ENCODE results near the gene YIF1B. TPM values are rescaled to one million over a fixed set of nuclear protein-coding genes. Genes with fewer than 3 reads are reported as not detected.

Gene YIF1B
- polyA plus RNA-seq, 1 donor: 22.0 TPM

DNA sequence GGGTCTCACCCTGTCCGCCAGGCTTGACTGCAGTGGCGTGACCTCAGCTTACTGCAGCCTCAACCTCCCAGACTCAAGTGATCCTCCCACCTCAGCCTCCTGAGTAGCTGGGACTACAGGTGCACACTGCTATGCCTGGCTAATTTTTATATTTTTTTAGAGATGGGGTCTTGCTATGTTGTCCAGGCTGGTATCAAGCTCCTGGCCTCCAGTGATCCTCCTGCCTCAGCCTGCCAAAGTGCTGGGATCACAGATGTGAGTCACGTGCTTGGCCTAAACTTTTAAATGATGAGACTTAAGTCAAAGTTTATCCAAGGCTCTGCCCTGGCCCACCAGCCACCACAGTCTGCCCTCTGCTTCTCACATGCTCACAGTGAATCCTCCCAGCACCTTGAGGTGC lies 9.5 kb downstream of the YIF1B start:
- DNase-seq: no peak
- H3K4me1 ChIP-seq (ENCODE audit: control insufficient read depth, insufficient read depth, low read length): peaks cover 22% of the 10 kb centered on the region
- no peaks in the 10 kb centered on the region for H3K9me3 ChIP-seq (ENCODE audit: control insufficient read depth, low read depth, low read length)
- no CpG with 5 or more reads among the region's 3 CpGs for WGBS (ENCODE audit: insufficient coverage, low lambda C conversion rate)
- H3K36me3 ChIP-seq (ENCODE audit: control insufficient read depth, insufficient read depth, low read length): peaks cover 27% of the 10 kb centered on the region
- no peak overlapping the region for H3K4me3 ChIP-seq (ENCODE audit: low read length)
- no peak overlapping the region for H3K27ac ChIP-seq (ENCODE audit: low read length)
- H3K27me3 ChIP-seq (ENCODE audit: control insufficient read depth, insufficient read depth, low read length): no peaks in the 10 kb centered on the region

DNA sequence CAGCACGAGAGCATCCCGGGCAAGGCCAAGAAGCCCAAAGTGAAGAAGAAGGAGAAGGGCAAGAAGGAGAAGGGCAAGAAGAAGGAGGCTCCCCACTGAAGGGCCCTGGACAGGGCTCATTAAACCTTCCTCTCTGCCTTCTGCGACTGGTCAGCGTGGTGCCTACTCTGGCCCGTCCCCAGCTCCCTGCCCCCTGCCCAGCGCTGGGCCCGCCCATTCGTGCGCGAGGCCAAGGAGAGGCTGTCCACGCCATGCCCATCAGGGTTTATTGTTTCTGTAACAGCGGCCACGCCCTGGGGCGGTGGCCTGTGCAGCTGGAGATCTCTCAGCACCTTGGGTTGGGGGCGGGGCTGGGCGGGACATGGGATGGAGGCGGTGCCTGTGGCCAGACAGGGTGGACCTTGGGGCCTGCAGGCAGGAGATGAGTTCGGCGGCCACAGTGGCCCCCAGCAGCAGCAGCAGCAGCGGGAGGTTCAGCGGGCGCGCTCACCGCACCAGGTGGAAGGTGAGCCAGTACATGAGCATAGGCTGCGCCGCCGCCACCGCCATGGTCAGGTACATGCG lies 10.8 kb downstream of the YIF1B start:
- DNase-seq: peak; percentile 97 to 98
- H3K27me3 ChIP-seq (ENCODE audit: control insufficient read depth, insufficient read depth, low read length): no peaks in the 10 kb centered on the region
- H3K4me1 ChIP-seq (ENCODE audit: control insufficient read depth, insufficient read depth, low read length): peaks cover 31% of the 10 kb centered on the region
- H3K27ac ChIP-seq (ENCODE audit: low read length): peak overlapping the region; percentile 99
- peaks cover 26% of the 10 kb centered on the region for H3K36me3 ChIP-seq (ENCODE audit: control insufficient read depth, insufficient read depth, low read length)
- peak overlapping the region; percentile 62 for H3K4me3 ChIP-seq (ENCODE audit: low read length)
- no CpG with 5 or more reads among the region's 29 CpGs for WGBS (ENCODE audit: insufficient coverage, low lambda C conversion rate)
- H3K9me3 ChIP-seq (ENCODE audit: control insufficient read depth, low read depth, low read length): no peaks in the 10 kb centered on the region

DNA sequence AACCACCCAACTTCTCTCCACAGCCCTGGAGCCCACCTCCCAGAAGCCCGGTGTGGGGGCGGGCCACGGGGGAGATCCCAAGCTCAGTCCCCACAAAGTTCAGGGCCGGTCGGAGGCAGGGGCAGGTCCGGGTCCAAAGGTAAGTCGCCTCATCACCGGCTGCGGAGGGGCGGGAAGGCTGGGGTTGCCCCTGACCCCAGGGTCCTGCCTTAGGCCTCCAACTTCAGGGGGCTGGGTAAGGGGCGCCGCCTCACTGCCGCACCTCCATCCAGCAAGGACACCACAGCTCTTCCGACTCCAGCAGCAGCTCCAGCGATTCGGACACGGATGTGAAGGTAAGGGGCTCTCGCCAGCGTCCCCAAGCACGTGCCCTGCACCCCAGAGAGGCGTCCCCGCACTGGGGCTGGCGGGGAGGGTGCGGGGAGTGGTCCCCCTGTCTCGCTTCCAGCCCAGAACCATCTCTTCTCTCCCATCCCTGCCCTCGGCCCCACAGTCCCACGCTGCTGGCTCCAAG lies 11.3 kb downstream of the YIF1B start:
- WGBS (ENCODE audit: insufficient coverage, low lambda C conversion rate): no CpG with 5 or more reads among the region's 27 CpGs

DNA sequence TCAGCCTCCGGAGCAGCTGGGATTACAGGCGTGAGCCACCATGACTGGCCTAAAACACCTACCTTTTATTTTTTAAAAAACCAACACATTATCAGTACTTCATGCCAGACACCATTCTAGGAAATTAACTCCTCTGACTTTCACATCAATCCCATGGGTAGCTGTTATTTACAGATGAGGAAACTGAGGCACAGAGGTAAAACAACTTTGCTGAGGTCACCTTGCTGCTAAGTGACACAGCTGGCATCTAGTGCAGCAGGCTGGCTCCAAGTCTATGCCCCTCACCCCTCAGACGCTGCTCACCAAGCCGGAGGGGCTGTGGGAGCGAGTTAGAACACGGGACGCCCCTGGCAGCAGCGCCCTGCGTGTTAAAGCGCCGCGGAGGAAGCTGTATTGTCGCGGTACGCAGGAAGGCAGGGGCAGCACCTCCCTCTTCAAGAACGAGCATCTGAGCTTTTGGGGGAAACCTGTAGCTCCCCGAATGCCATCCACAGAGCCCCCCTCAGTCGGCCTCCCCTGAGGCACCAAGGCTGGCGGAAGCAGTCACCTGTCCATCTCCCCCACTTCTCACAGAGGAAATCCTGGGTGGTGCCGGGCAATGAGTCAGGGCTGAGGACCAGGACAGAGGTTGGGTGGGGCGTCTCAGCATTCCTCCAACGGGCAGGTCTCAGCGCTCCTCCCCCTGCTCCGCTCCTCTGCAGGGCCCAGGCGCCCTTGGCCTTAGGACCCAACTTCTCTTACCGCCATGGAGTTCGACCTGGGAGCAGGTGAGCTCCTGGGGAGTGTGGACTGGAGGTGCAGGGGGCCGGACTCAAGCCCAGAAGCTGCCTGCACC lies 12.0 kb downstream of the YIF1B start, which contains the start of gene C19orf33:
Gene C19orf33 (plus strand): TSS at position 735 of the 835 bp plus-strand sequence. CDS start 11 bp downstream, at position 746.
- WGBS (ENCODE audit: insufficient coverage, low lambda C conversion rate): no CpG with 5 or more reads among the region's 28 CpGs
- peak; percentile 97 to 98 for DNase-seq
- Histone ChIP-seq H3K27ac (ENCODE audit: low read length) (peak within 1 kb of the TSS; percentile 99), H3K9me3 (ENCODE audit: control insufficient read depth, low read depth, low read length) (no peaks in the 10 kb centered on the region), H3K4me1 (ENCODE audit: control insufficient read depth, insufficient read depth, low read length) (peaks cover 31% of the 10 kb centered on the region), H3K27me3 (ENCODE audit: control insufficient read depth, insufficient read depth, low read length) (no peaks in the 10 kb centered on the region), H3K4me3 (ENCODE audit: low read length) (peak within 1 kb of the TSS; percentile 62), H3K36me3 (ENCODE audit: control insufficient read depth, insufficient read depth, low read length) (peaks cover 21% of the 10 kb centered on the region)

More for the DNA sequence above, 11.3 kb downstream of the YIF1B start:
- Histone ChIP-seq H3K27me3 (ENCODE audit: control insufficient read depth, insufficient read depth, low read length) (no peaks in the 10 kb centered on the region), H3K4me3 (ENCODE audit: low read length) (peak overlapping the region; percentile 62), H3K9me3 (ENCODE audit: control insufficient read depth, low read depth, low read length) (no peaks in the 10 kb centered on the region), H3K36me3 (ENCODE audit: control insufficient read depth, insufficient read depth, low read length) (peaks cover 24% of the 10 kb centered on the region), H3K4me1 (ENCODE audit: control insufficient read depth, insufficient read depth, low read length) (peaks cover 31% of the 10 kb centered on the region), H3K27ac (ENCODE audit: low read length) (peak overlapping the region; percentile 99)
- no peak for DNase-seq

DNA sequence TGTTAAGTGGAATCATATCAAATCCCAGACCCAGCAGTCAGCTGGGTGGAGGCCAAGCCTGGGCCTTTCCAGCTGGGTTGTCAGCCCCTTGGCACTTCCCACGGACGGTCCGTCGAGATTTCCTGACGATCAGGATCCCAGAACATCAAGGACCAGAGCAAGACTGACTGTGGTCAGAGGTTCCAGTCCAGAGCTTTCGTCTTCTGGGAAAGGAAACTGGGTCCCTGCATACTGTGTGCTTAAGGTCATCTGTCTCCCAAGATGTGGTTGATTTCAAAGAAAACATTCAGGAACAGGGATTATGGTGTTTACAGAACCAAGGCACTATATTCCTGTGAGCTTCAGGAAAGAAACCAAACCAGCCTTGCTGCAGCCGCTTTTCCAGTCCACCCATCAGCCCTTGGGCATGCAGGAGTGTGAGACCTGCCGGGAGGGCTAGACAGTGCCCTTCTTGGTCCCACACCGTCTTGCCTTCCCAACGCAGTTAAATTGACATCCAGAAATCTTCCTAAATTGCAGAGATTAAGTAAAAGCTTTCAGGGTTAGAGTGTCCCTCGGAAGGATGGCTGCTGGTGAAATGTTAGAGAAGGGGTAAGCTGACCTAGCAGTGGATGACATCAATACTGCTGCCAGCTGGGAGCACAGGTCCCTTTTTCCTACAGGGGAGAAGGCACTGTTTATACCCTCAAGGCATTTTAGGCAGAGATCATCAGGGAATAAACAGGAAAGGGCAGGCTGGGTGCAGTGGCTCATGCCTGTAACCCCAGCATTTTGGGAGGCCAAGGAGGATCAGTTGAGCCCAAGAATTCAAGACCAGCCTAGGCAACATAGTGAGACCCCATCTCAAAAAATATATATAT lies 16.7 kb downstream of the YIF1B start:
- Histone ChIP-seq H3K27me3 (ENCODE audit: control insufficient read depth, insufficient read depth, low read length) (no peaks in the 10 kb centered on the region), H3K4me1 (ENCODE audit: control insufficient read depth, insufficient read depth, low read length) (peaks cover 20% of the 10 kb centered on the region), H3K27ac (ENCODE audit: low read length) (no peak overlapping the region), H3K9me3 (ENCODE audit: control insufficient read depth, low read depth, low read length) (no peaks in the 10 kb centered on the region), H3K4me3 (ENCODE audit: low read length) (no peak overlapping the region), H3K36me3 (ENCODE audit: control insufficient read depth, insufficient read depth, low read length) (peaks cover 6% of the 10 kb centered on the region)
- DNase-seq: no peak
- no CpG with 5 or more reads among the region's 11 CpGs for WGBS (ENCODE audit: insufficient coverage, low lambda C conversion rate)

DNA sequence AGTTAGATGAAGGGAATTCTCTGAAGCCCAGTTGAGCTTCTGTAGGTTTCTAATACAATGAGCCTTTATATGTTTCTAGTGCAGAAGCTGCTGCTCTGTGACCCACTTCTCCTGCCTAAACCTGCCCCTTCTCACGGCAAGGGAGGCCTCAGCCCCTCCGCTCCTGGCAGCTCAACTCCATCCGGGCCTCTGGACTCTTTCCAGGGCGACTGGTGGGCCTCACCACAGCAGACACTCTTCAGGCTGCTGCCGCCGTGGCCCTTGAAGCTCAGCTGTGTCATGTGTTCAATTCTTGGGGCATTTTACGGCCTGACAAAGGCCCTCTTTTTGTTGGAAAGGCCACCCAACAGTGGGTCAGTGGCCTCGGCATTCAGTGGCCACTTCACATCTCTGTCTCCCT lies 21.7 kb downstream of the YIF1B start:
- Histone ChIP-seq H3K4me3 (ENCODE audit: low read length) (no peak overlapping the region), H3K36me3 (ENCODE audit: control insufficient read depth, insufficient read depth, low read length) (peaks cover 49% of the 10 kb centered on the region), H3K27me3 (ENCODE audit: control insufficient read depth, insufficient read depth, low read length) (no peaks in the 10 kb centered on the region), H3K27ac (ENCODE audit: low read length) (no peak overlapping the region), H3K9me3 (ENCODE audit: control insufficient read depth, low read depth, low read length) (no peaks in the 10 kb centered on the region), H3K4me1 (ENCODE audit: control insufficient read depth, insufficient read depth, low read length) (no peaks in the 10 kb centered on the region)
- DNase-seq: no peak
- WGBS (ENCODE audit: insufficient coverage, low lambda C conversion rate): no CpG with 5 or more reads among the region's 8 CpGs

DNA sequence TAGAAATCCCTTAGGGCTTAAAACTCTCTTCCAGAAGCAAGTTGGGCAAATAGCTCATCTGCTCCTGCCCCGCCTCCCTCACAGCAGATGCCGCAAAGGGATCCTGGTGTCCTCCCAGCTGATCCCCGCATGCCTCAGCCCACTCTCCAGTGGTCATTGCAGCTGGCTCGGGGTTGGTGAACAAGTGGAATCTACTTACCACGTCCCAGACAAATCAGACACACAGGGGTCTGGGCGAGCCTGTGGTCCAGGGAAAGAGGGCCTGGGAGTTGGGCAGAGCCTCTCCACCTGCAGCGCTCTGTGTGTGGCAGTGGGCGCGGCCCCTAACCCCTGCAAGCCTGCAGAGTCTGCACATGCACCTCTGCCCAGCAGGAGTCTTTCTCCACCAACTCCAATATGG lies 22.5 kb downstream of the YIF1B start:
- H3K27me3 ChIP-seq (ENCODE audit: control insufficient read depth, insufficient read depth, low read length): no peaks in the 10 kb centered on the region
- no CpG with 5 or more reads among the region's 9 CpGs for WGBS (ENCODE audit: insufficient coverage, low lambda C conversion rate)
- H3K4me1 ChIP-seq (ENCODE audit: control insufficient read depth, insufficient read depth, low read length): no peaks in the 10 kb centered on the region
- no peak for DNase-seq
- H3K36me3 ChIP-seq (ENCODE audit: control insufficient read depth, insufficient read depth, low read length): peaks cover 57% of the 10 kb centered on the region
- H3K27ac ChIP-seq (ENCODE audit: low read length): no peak overlapping the region
- H3K9me3 ChIP-seq (ENCODE audit: control insufficient read depth, low read depth, low read length): no peaks in the 10 kb centered on the region
- no peak overlapping the region for H3K4me3 ChIP-seq (ENCODE audit: low read length)

DNA sequence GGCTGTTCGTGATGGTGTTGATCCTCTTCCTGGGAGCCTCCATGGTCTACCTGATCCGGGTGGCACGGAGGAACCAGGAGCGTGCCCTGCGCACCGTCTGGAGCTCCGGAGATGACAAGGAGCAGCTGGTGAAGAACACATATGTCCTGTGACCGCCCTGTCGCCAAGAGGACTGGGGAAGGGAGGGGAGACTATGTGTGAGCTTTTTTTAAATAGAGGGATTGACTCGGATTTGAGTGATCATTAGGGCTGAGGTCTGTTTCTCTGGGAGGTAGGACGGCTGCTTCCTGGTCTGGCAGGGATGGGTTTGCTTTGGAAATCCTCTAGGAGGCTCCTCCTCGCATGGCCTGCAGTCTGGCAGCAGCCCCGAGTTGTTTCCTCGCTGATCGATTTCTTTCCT lies 23.9 kb downstream of the YIF1B start:
- Histone ChIP-seq H3K27me3 (ENCODE audit: control insufficient read depth, insufficient read depth, low read length) (no peaks in the 10 kb centered on the region), H3K36me3 (ENCODE audit: control insufficient read depth, insufficient read depth, low read length) (peaks cover 66% of the 10 kb centered on the region), H3K4me1 (ENCODE audit: control insufficient read depth, insufficient read depth, low read length) (no peaks in the 10 kb centered on the region), H3K27ac (ENCODE audit: low read length) (no peak overlapping the region), H3K4me3 (ENCODE audit: low read length) (no peak overlapping the region), H3K9me3 (ENCODE audit: control insufficient read depth, low read depth, low read length) (no peaks in the 10 kb centered on the region)
- DNase-seq: no peak
- 60% methylated on average over 1 of the region's 15 CpGs for WGBS (ENCODE audit: insufficient coverage, low lambda C conversion rate)

DNA sequence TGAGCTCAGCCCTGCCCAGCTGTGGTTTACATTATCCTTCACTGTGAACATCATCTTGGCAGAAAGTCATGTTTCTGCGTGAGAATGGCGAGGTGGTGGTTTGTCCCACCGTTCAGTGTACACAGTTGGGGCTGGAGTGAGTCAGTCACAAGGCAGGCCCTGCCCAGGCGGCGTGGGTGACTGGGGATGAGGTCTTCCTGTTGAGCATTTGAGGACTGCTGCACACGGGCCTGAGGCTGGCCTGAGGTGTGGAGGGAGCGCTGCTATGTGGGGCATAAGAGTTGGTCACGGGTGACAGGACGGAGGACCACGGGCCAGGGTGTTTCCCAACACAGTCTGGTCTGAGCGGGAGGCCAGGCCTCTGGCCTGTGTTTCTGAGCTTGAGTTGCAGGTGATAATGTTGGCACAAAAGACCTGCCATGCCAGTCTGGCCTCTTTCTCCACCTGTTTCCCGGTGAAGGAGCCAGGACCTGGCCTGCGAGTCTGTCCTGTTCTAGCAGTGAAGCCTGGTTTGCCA lies 25.1 kb downstream of the YIF1B start:
- Histone ChIP-seq H3K4me3 (ENCODE audit: low read length) (no peak overlapping the region), H3K36me3 (ENCODE audit: control insufficient read depth, insufficient read depth, low read length) (peaks cover 72% of the 10 kb centered on the region), H3K4me1 (ENCODE audit: control insufficient read depth, insufficient read depth, low read length) (no peaks in the 10 kb centered on the region), H3K27ac (ENCODE audit: low read length) (no peak overlapping the region), H3K9me3 (ENCODE audit: control insufficient read depth, low read depth, low read length) (no peaks in the 10 kb centered on the region), H3K27me3 (ENCODE audit: control insufficient read depth, insufficient read depth, low read length) (no peaks in the 10 kb centered on the region)
- WGBS (ENCODE audit: insufficient coverage, low lambda C conversion rate): no CpG with 5 or more reads among the region's 13 CpGs
- no peak for DNase-seq

DNA sequence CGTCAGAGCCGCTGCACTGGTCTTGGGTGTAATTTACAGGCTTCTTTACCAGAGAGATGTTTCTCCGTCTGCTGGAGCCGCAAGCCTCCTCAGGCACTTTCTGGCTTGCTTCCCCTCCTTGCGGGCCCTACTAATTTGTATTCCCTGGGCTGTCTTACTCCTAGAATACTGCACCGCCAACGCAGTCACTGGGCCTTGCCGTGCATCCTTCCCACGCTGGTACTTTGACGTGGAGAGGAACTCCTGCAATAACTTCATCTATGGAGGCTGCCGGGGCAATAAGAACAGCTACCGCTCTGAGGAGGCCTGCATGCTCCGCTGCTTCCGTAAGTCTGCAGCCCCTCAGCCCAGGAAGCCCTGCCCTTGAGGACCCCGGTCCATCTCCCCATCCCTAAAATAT lies 25.8 kb downstream of the YIF1B start:
- Histone ChIP-seq H3K9me3 (ENCODE audit: control insufficient read depth, low read depth, low read length) (no peaks in the 10 kb centered on the region), H3K4me1 (ENCODE audit: control insufficient read depth, insufficient read depth, low read length) (no peaks in the 10 kb centered on the region), H3K27ac (ENCODE audit: low read length) (no peak overlapping the region), H3K36me3 (ENCODE audit: control insufficient read depth, insufficient read depth, low read length) (peaks cover 80% of the 10 kb centered on the region), H3K4me3 (ENCODE audit: low read length) (no peak overlapping the region), H3K27me3 (ENCODE audit: control insufficient read depth, insufficient read depth, low read length) (no peaks in the 10 kb centered on the region)
- no peak for DNase-seq
- no CpG with 5 or more reads among the region's 15 CpGs for WGBS (ENCODE audit: insufficient coverage, low lambda C conversion rate)
